Smooth muscle cell (in vitro differentiated cells): Measurements from ENCODE around the gene SYNDIG1L. TPM values are rescaled to one million over a fixed set of nuclear protein-coding genes. Genes with fewer than 3 reads are reported as not detected.

Source experiments
- DNase-seq: peaks from one replicate; lab custom pipeline; 2025; ENCODE audit not compliant: unreplicated experiment; lab: John Stamatoyannopoulos, UW
- H2AFZ ChIP-seq: fragments of 200-600 bp; sonication (generic); 2 replicates; pipeline ENCODE4 v1.6.0; 2016; ENCODE audit warnings: antibody characterized with exemption, low read depth, mild to moderate bottlenecking
- H3F3A ChIP-seq: fragments of 200-600 bp; sonication (generic); 2 replicates; pipeline ENCODE4 v1.6.0; 2017; ENCODE audit warnings: antibody characterized with exemption, low read depth
- H3K27ac ChIP-seq: fragments of 200-600 bp; sonication (generic); 2 replicates; pipeline ENCODE4 v1.5.1; 2016; ENCODE audit warnings: low read depth, mild to moderate bottlenecking
- H3K27me3 ChIP-seq: fragments of 200-600 bp; sonication (generic); 2 replicates; pipeline ENCODE4 v1.6.1; 2016; ENCODE audit warnings: low read depth, mild to moderate bottlenecking
- H3K36me3 ChIP-seq: fragments of 200-600 bp; sonication (generic); 2 replicates; pipeline ENCODE4 v1.5.1; 2016; ENCODE audit warnings: low read depth
- H3K4me1 ChIP-seq: fragments of 200-600 bp; sonication (generic); 2 replicates; pipeline ENCODE4 v1.5.1; 2016; ENCODE audit warnings: low read depth
- H3K4me2 ChIP-seq: fragments of 200-600 bp; sonication (generic); 2 replicates; pipeline ENCODE4 v1.6.0; 2016; ENCODE audit warnings: mild to moderate bottlenecking
- H3K4me3 ChIP-seq: fragments of 200-600 bp; sonication (generic); 2 replicates; pipeline ENCODE4 v1.5.1; 2016; ENCODE audit warnings: mild to moderate bottlenecking
- H3K79me2 ChIP-seq: fragments of 200-600 bp; sonication (generic); 2 replicates; pipeline ENCODE4 v1.6.0; 2016; ENCODE audit warnings: low read depth, mild to moderate bottlenecking
- H3K9ac ChIP-seq: fragments of 200-600 bp; sonication (generic); 2 replicates; pipeline ENCODE4 v1.6.0; 2016; ENCODE audit warnings: low read depth
- H3K9me3 ChIP-seq: fragments of 200-600 bp; sonication (generic); replicated peaks from 2 replicates; pipeline ENCODE4 v1.5.1; 2016; ENCODE audit warnings: low read depth
- H4K20me1 ChIP-seq: fragments of 200-600 bp; sonication (generic); 2 replicates; pipeline ENCODE4 v1.6.0; 2016; ENCODE audit warnings: low read depth
- WGBS: methylation state at CpG from one replicate; pipeline ENCODE4 v1.1.7; 2016; ENCODE audit warnings: low lambda C conversion rate; 5-methylcytosine and 5-hydroxymethylcytosine counted together
- polyA plus RNA-seq: library from polyadenylated mRNA; unstranded; fragments of >200 nt; fragmentation: Nextera tagmentation; extraction: Ambion mirVana; gene quantifications from 2 replicates; pipeline ENCODE4 v1.2.1, GENCODE V29; 2016
- total RNA-seq: library from RNA; depleted of rRNA; stranded (reverse); fragments of >200 nt; gene quantifications from 2 replicates; pipeline ENCODE4 v1.2.3, GENCODE V29; 2014
- TF ChIP-seq, protein P1 (sequence below): fragments of 200-600 bp; sonication (generic); IDR thresholded peaks from 2 replicates; pipeline ENCODE4 v1.5.1; 2017; ENCODE audit warnings: borderline replicate concordance, mild to moderate bottlenecking, antibody characterized with exemption; ENCODE audit not compliant: insufficient read depth, poor library complexity, severe bottlenecking

SYNDIG1L gene
- total and polyA plus RNA-seq, 2 experiments from 2014 or later: not detected

DNA sequence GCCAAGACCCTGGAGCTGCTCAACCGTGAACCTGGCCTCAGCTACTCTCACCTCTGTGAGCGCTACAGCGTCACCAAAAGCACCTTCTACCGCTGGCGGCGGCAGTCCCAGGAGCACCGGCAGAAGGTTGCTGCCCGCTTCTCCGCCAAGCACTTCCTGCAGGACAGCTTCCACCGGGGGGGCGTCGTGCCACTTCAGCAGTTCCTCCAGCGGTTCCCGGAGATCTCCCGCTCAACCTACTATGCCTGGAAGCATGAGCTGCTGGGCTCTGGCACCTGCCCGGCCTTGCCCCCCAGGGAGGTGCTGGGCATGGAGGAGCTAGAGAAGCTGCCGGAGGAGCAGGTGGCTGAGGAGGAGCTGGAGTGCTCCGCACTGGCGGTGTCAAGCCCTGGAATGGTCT, 68.4 kb downstream of the SYNDIG1L start:
- Histone ChIP-seq H3F3A (no peaks in the 10 kb centered on the region), H3K4me2 (no peak overlapping the region), H3K4me1 (no peaks in the 10 kb centered on the region), H3K79me2 (no peaks in the 10 kb centered on the region), H3K27ac (no peak overlapping the region), H2AFZ (no peak overlapping the region), H4K20me1 (no peaks in the 10 kb centered on the region), H3K9me3 (no peaks in the 10 kb centered on the region), H3K36me3 (no peaks in the 10 kb centered on the region), H3K4me3 (no peak overlapping the region), H3K27me3 (no peaks in the 10 kb centered on the region), H3K9ac (no peak overlapping the region)
- 97% methylated on average over 19 of the region's 19 CpGs for WGBS
- TF ChIP-seq, protein P1, sequence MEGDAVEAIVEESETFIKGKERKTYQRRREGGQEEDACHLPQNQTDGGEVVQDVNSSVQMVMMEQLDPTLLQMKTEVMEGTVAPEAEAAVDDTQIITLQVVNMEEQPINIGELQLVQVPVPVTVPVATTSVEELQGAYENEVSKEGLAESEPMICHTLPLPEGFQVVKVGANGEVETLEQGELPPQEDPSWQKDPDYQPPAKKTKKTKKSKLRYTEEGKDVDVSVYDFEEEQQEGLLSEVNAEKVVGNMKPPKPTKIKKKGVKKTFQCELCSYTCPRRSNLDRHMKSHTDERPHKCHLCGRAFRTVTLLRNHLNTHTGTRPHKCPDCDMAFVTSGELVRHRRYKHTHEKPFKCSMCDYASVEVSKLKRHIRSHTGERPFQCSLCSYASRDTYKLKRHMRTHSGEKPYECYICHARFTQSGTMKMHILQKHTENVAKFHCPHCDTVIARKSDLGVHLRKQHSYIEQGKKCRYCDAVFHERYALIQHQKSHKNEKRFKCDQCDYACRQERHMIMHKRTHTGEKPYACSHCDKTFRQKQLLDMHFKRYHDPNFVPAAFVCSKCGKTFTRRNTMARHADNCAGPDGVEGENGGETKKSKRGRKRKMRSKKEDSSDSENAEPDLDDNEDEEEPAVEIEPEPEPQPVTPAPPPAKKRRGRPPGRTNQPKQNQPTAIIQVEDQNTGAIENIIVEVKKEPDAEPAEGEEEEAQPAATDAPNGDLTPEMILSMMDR: no peak
- no peak for DNase-seq

GRCh38 chr14:74356892-74357575, 69.0 kb downstream of the SYNDIG1L start:
- H4K20me1 ChIP-seq: no peaks in the 10 kb centered on the region
- no peak overlapping the region for H3K27ac ChIP-seq
- H3K79me2 ChIP-seq: no peaks in the 10 kb centered on the region
- H3K36me3 ChIP-seq: no peaks in the 10 kb centered on the region
- no peak for DNase-seq
- TF ChIP-seq, protein P1: no peak
- no peaks in the 10 kb centered on the region for H3K4me1 ChIP-seq
- no peak overlapping the region for H3K4me2 ChIP-seq
- H3K9ac ChIP-seq: no peak overlapping the region
- 94% methylated on average over 32 of the region's 32 CpGs for WGBS
- no peak overlapping the region for H3K4me3 ChIP-seq
- no peaks in the 10 kb centered on the region for H3F3A ChIP-seq
- H2AFZ ChIP-seq: no peak overlapping the region
- H3K9me3 ChIP-seq: no peaks in the 10 kb centered on the region
- no peaks in the 10 kb centered on the region for H3K27me3 ChIP-seq

Other genes starting within 250 kb of the SYNDIG1L start
- gene VSX2, start 186.8 kb downstream of the SYNDIG1L start, total RNA-seq: not detected in 2 replicates
- gene VSX2, start 186.8 kb downstream of the SYNDIG1L start, polyA plus RNA-seq: not detected in 2 replicates
- 19.3 and 28.0 TPM in 2 replicates for gene ABCD4, start 123.3 kb downstream of the SYNDIG1L start, total RNA-seq
- gene ABCD4, start 123.3 kb downstream of the SYNDIG1L start, polyA plus RNA-seq: 33.8 and 46.3 TPM in 2 replicates
- gene VRTN, start 77.7 kb downstream of the SYNDIG1L start, total RNA-seq: 0.81 TPM in 1 of 2 replicates, not detected in the other
- not detected in 2 replicates for gene VRTN, start 77.7 kb downstream of the SYNDIG1L start, polyA plus RNA-seq
- 443 and 496 TPM in 2 replicates for gene NPC2, start 67.1 kb upstream of the SYNDIG1L start, total RNA-seq
- gene NPC2, start 67.1 kb upstream of the SYNDIG1L start, polyA plus RNA-seq: 137 and 197 TPM in 2 replicates
- gene ISCA2, start 67.6 kb upstream of the SYNDIG1L start, total RNA-seq: 15.0 and 23.3 TPM in 2 replicates
- 65.8 and 79.2 TPM in 2 replicates for gene ISCA2, start 67.6 kb upstream of the SYNDIG1L start, polyA plus RNA-seq
- 103 and 108 TPM in 2 replicates for gene LTBP2, start 186.0 kb upstream of the SYNDIG1L start, total RNA-seq
- 74.2 and 90.1 TPM in 2 replicates for gene LTBP2, start 186.0 kb upstream of the SYNDIG1L start, polyA plus RNA-seq